Spleen (tissue), 11 donors: ENCODE data around the gene ERC2. TPM values are rescaled to one million over a fixed set of nuclear protein-coding genes. Genes with fewer than 3 reads are reported as not detected.

ENCODE experiments used
- DNase-seq: peaks from one replicate; pipeline ENCODE4 v3.0.0-alpha.2; 2020
- H3K27ac ChIP-seq, 8 donors: fragments of 200-600 bp; sonication (generic) in 7 of 8; 1 replicate in 4 of 8; 2 replicates in 4 of 8; pipeline versions ENCODE4 v1.5.0 to v1.8.0; 2016 to 2021; ENCODE audit warnings: inconsistent platforms in 4 of 8, mild to moderate bottlenecking in 4 of 8, moderate library complexity in 1 of 8
- H3K27me3 ChIP-seq, 7 donors: fragments of 200-600 bp; sonication (generic) in 6 of 7; replicated peaks in 1 of 7; 1 replicate in 4 of 7; 2 replicates in 3 of 7; pipeline versions ENCODE4 v1.5.0 to v1.8.0; 2016 to 2021; ENCODE audit warnings: inconsistent platforms in 3 of 7, mild to moderate bottlenecking in 1 of 7
- H3K36me3 ChIP-seq, 6 donors: fragments of 200-600 bp; sonication (generic) in 5 of 6; 1 replicate in 4 of 6; 2 replicates in 2 of 6; pipeline versions ENCODE4 v1.5.0 to v1.8.0; 2016 to 2021; ENCODE audit warnings: inconsistent platforms in 2 of 6
- H3K4me1 ChIP-seq, 6 donors: fragments of 200-600 bp; sonication (generic) in 5 of 6; 1 replicate in 3 of 6; 2 replicates in 3 of 6; pipeline versions ENCODE4 v1.5.0 to v1.8.0; 2016 to 2021; ENCODE audit warnings: inconsistent platforms in 3 of 6
- H3K4me3 ChIP-seq, 8 donors: fragments of 200-600 bp; sonication (generic) in 7 of 8; 1 replicate in 4 of 8; 2 replicates in 4 of 8; pipeline versions ENCODE4 v1.5.0 to v1.8.0; 2016 to 2021; ENCODE audit warnings: inconsistent platforms in 4 of 8, mild to moderate bottlenecking in 4 of 8, moderate library complexity in 2 of 8
- H3K9me3 ChIP-seq, 8 donors: fragments of 200-600 bp; sonication (generic) in 7 of 8; 1 replicate in 4 of 8; 2 replicates in 4 of 8; pipeline versions ENCODE4 v1.5.0 to v1.8.0; 2016 to 2021; ENCODE audit warnings: inconsistent platforms in 4 of 8
- POLR2A ChIP-seq, 3 donors: fragments of 450-650 bp; IDR thresholded peaks; one replicate each; pipeline ENCODE4 v1.5.1; 2017; ENCODE audit warnings: antibody characterized with exemption in 3 of 3, mild to moderate bottlenecking in 1 of 3
- POLR2AphosphoS5 ChIP-seq, 3 donors: sonication (generic); formaldehyde crosslinking; IDR thresholded peaks; one replicate each; pipeline ENCODE4 v1.5.1; 2017; ENCODE audit warnings: antibody characterized with exemption in 3 of 3
- WGBS, 5 donors: extraction: QIAGEN DNeasy Blood & Tissue Kit in 3 of 5; methylation state at CpG; one replicate each; pipeline versions ENCODE4 v1.1.5 to v1.1.7; 2013 to 2018; 5-methylcytosine and 5-hydroxymethylcytosine counted together
- intact Hi-C: fragments of 100-400 bp; cut with DNase I; formaldehyde crosslinking; loops from one replicate; pipeline ENCODE4 v1.15.0; 2023; ENCODE audit warnings: low total_unique reads
- polyA plus RNA-seq, 3 donors: library from polyadenylated mRNA; stranded (reverse); fragments of 200-250 nt; gene quantifications; one replicate each; pipeline ENCODE4 v1.2.1, GENCODE V29; 2013
- total RNA-seq, 7 donors: library from RNA; depleted of rRNA in 3 of 7; stranded (reverse); fragments of >200 nt in 3 of 7; fragmentation: NEBNext Ultra II Directional in 4 of 7; extraction: Animal tissue kit (Norgen Biotek cat#: 25700) in 4 of 7; gene quantifications; one replicate each; pipeline versions ENCODE4 v1.1.0 to v1.2.1, GENCODE V29; 2016 to 2021
- TF ChIP-seq, protein P1 (sequence below), 11 experiments: fragments of 200-600 bp in 7 of 11; fragments of 450-650 bp in 4 of 11; sonication (generic) in 4 of 11; IDR thresholded peaks in 8 of 11; conservative IDR thresholded peaks in 3 of 11; 1 replicate in 7 of 11; 2 replicates in 4 of 11; pipeline versions ENCODE4 v1.4.0 to v1.8.0; 2016 to 2021; ENCODE audit warnings: antibody characterized with exemption in 11 of 11, inconsistent platforms in 4 of 11, mild to moderate bottlenecking in 1 of 11
- donor health status: healthy with polysubstance abuse.
- donor health status: DM: no; HTN: no; CAD: no; lungs with moderate emphysema.
- donor health status: DM: no; HTN: no; CAD: no.
- donor health status: Bipolar disorder and iron deficiency.
- donor health status: healthy.
- donor health status: DM: no; HTN: no; CAD: no.
- donor health status: DM: yes; HTN: yes; CAD: no.

The ERC2 gene
- total and polyA plus RNA-seq, 10 donors = 0.04 to 4.9 (median 0.39) TPM

DNA sequence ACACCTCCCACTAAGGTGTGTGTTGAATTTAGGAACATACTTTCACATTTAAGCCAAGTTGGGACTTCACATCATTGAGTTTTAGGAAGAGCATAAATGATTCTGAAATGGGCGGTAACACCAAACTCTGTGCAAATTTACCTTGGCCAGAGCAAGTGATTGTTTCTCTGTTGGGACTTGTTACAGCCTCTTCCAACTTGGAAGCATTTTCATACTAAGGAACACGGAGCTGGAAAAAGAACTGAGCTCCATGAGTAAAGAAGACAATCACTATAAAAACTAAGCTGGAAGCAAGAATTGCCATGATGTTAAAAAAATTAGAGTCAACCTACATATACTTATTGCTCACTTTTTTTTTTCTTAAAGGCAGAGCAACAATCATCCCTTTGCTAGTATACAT lies 371.3 kb downstream of the ERC2 start:
- intact Hi-C loops = no loop called here
- H3K4me1 ChIP-seq = no peaks in the 10 kb centered on the region
- 85 to 98% (median 87%) methylated on average over 2 of the region's 2 CpGs for WGBS, 5 donors

GRCh38 chr3:56094170-56094569 lies 374.1 kb downstream of the ERC2 start:
- H3K27me3 ChIP-seq = peaks cover 0 to 8% (median 0%) of the 10 kb centered on the region in 7 donors
- TF ChIP-seq POLR2AphosphoS5 (IDR thresholded peaks at IDR 0.05) (no peak), POLR2A (IDR thresholded peaks at IDR 0.05) (no peak)
- TF ChIP-seq, protein P1, sequence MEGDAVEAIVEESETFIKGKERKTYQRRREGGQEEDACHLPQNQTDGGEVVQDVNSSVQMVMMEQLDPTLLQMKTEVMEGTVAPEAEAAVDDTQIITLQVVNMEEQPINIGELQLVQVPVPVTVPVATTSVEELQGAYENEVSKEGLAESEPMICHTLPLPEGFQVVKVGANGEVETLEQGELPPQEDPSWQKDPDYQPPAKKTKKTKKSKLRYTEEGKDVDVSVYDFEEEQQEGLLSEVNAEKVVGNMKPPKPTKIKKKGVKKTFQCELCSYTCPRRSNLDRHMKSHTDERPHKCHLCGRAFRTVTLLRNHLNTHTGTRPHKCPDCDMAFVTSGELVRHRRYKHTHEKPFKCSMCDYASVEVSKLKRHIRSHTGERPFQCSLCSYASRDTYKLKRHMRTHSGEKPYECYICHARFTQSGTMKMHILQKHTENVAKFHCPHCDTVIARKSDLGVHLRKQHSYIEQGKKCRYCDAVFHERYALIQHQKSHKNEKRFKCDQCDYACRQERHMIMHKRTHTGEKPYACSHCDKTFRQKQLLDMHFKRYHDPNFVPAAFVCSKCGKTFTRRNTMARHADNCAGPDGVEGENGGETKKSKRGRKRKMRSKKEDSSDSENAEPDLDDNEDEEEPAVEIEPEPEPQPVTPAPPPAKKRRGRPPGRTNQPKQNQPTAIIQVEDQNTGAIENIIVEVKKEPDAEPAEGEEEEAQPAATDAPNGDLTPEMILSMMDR (IDR thresholded peaks at IDR 0.05 in 8 of 11, conservative IDR thresholded peaks at IDR 0.05 in 3 of 11) = no peak
- H3K4me3 ChIP-seq = no peak overlapping the region
- no peaks in the 10 kb centered on the region for H3K4me1 ChIP-seq
- intact Hi-C loops = no loop called here
- no peak for DNase-seq
- no peaks in the 10 kb centered on the region for H3K36me3 ChIP-seq
- no peaks in the 10 kb centered on the region for H3K9me3 ChIP-seq
- H3K27ac ChIP-seq = no peak overlapping the region

More for the DNA sequence above, 371.3 kb downstream of the ERC2 start:
- H3K27me3 ChIP-seq = peaks cover 0 to 20% (median 0%) of the 10 kb centered on the region in 7 donors
- no peak overlapping the region for H3K27ac ChIP-seq
- H3K4me3 ChIP-seq = no peak overlapping the region
- H3K36me3 ChIP-seq = no peaks in the 10 kb centered on the region
- TF ChIP-seq POLR2A (IDR thresholded peaks at IDR 0.05) = no peak
- TF ChIP-seq POLR2AphosphoS5 (IDR thresholded peaks at IDR 0.05) = no peak
- TF ChIP-seq, protein P1 (IDR thresholded peaks at IDR 0.05 in 8 of 11, conservative IDR thresholded peaks at IDR 0.05 in 3 of 11) = no peak
- DNase-seq = no peak
- H3K9me3 ChIP-seq = no peaks in the 10 kb centered on the region

DNA sequence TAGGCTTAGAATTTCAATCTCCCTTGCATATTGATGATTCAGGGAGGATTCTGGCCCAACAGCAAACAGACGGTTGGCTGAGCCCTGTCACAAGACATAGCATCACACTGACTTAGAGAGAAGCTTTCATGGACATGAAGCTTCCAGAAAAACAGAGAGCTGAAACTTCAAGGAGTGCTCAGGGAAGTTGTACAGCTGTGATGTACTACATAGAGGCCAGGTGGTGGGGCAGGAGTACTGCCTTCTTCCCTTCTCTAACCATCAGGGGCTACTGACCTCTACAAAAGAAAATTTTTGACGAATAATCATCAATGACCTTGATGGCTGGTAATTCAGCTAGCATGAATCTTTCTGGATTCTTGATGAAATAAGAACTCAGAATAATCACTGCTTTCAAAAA lies 378.5 kb downstream of the ERC2 start:
- intact Hi-C loops = no loop called here
- WGBS, 5 donors = 83 to 94% (median 89%) methylated on average over 2 of the region's 2 CpGs

GRCh38 chr3:56087451-56088053 lies 380.7 kb downstream of the ERC2 start:
- Histone ChIP-seq H3K36me3 (no peaks in the 10 kb centered on the region), H3K27ac (no peak overlapping the region), H3K27me3 (no peaks in the 10 kb centered on the region), H3K4me1 (no peaks in the 10 kb centered on the region), H3K4me3 (no peak overlapping the region), H3K9me3 (no peaks in the 10 kb centered on the region)
- DNase-seq = no peak
- intact Hi-C loops = no loop called here
- TF ChIP-seq POLR2A (IDR thresholded peaks at IDR 0.05) (no peak), POLR2AphosphoS5 (IDR thresholded peaks at IDR 0.05) (no peak)
- TF ChIP-seq, protein P1 (IDR thresholded peaks at IDR 0.05 in 8 of 11, conservative IDR thresholded peaks at IDR 0.05 in 3 of 11) = no peak
- 77 to 83% (median 83%) methylated on average over 10 of the region's 10 CpGs for WGBS, 5 donors

More for the DNA sequence above, 378.5 kb downstream of the ERC2 start:
- H3K27ac ChIP-seq = no peak overlapping the region
- H3K4me3 ChIP-seq = no peak overlapping the region
- H3K36me3 ChIP-seq = no peaks in the 10 kb centered on the region
- TF ChIP-seq POLR2AphosphoS5 (IDR thresholded peaks at IDR 0.05) (no peak), POLR2A (IDR thresholded peaks at IDR 0.05) (no peak)
- TF ChIP-seq, protein P1 (IDR thresholded peaks at IDR 0.05 in 8 of 11, conservative IDR thresholded peaks at IDR 0.05 in 3 of 11) = no peak
- no peak for DNase-seq
- H3K27me3 ChIP-seq = no peaks in the 10 kb centered on the region
- H3K9me3 ChIP-seq = no peaks in the 10 kb centered on the region
- H3K4me1 ChIP-seq = no peaks in the 10 kb centered on the region
